Measurements from ENCODE around the gene RAB1A. TPM values are rescaled to one million over a fixed set of nuclear protein-coding genes. Genes with fewer than 3 reads are reported as not detected.

The RAB1A gene
- total RNA-seq, 6 donors from 2014 or later = 32.5 to 131 (median 109) TPM

DNA sequence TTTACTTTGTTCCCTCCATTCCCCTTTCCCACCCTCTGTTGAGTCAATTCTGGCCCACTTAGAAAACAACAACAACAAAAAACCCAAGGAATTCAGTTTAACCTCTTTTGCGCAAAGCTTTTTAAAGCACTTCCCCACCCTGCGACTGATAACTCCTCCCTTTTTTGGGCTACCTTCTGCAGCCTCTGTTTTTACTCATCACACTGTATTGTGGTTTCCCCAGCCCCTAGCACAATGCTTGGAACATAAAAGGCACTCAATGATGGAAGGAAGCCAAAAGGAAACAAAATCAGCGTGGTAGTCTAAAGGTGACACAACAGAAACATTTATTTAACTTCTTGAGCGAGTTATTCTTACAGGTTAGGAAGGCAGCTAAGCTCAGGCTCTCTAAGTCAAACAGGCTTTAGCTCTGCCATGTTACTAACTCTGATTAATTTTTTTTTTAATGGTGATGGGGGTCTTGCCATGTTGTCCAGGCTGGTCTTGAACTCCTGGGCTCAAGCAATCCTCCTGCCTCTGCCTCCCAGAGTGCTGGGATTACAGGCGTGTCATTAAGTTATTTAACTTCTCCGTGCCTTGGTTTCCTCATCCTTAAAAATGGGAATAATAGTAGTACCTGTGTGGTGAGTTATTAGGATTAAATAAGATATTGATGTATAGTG is 72.4 kb downstream of the RAB1A start:
- H3K36me3 ChIP-seq = no peaks in the 10 kb centered on the region
- no peaks in the 10 kb centered on the region for H3K27me3 ChIP-seq
- H3K4me1 ChIP-seq = peaks cover 13 to 33% (median 24%) of the 10 kb centered on the region in 4 donors
- H3K27ac ChIP-seq = peak overlapping the region; percentile 85 to 93 (median 86)
- ATAC-seq (ENCODE audit: low FRiP score in 2 of 2) = no peak
- DNase-seq = no peak
- peak overlapping the region in 3 of 4 donors; percentile 90 to 97 (median 91) for H3K4me3 ChIP-seq
- TF ChIP-seq, protein P1, sequence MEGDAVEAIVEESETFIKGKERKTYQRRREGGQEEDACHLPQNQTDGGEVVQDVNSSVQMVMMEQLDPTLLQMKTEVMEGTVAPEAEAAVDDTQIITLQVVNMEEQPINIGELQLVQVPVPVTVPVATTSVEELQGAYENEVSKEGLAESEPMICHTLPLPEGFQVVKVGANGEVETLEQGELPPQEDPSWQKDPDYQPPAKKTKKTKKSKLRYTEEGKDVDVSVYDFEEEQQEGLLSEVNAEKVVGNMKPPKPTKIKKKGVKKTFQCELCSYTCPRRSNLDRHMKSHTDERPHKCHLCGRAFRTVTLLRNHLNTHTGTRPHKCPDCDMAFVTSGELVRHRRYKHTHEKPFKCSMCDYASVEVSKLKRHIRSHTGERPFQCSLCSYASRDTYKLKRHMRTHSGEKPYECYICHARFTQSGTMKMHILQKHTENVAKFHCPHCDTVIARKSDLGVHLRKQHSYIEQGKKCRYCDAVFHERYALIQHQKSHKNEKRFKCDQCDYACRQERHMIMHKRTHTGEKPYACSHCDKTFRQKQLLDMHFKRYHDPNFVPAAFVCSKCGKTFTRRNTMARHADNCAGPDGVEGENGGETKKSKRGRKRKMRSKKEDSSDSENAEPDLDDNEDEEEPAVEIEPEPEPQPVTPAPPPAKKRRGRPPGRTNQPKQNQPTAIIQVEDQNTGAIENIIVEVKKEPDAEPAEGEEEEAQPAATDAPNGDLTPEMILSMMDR (IDR thresholded peaks at IDR 0.05) = no peak
- TF ChIP-seq POLR2A (IDR thresholded peaks at IDR 0.05) (no peak), POLR2AphosphoS5 (IDR thresholded peaks at IDR 0.05) (no peak), EP300 (IDR thresholded peaks at IDR 0.05) (no peak)
- 39 to 47% methylated on average over 6 of the region's 6 CpGs for WGBS, 2 donors
- H3K9me3 ChIP-seq = no peaks in the 10 kb centered on the region

DNA sequence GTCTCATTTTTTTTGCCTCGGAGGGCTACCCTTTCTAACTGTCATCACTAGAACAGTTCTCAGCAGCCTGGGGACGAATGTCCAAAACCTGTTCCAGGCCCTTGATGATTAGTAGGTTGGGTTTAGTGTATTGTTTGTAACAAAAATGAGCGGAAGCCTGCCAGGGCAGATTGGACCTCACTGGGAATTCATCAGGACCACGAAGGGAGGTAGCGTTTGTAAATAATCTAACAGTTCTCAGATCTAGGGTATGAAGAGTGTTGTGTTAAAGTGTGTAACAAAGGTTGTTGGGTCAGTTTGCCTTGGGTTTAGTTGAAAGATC is 72.9 kb downstream of the RAB1A start:
- Histone ChIP-seq H3K27ac (peak overlapping the region; percentile 85 to 93 (median 86)), H3K27me3 (no peaks in the 10 kb centered on the region), H3K36me3 (no peaks in the 10 kb centered on the region), H3K4me3 (peak overlapping the region; percentile 90 to 97 (median 90)), H3K4me1 (peaks cover 13 to 31% (median 24%) of the 10 kb centered on the region in 4 donors), H3K9me3 (no peaks in the 10 kb centered on the region)
- WGBS, 2 donors = 3 to 4% methylated on average over 5 of the region's 5 CpGs
- no peak for ATAC-seq (ENCODE audit: low FRiP score in 2 of 2)
- no peak for DNase-seq
- TF ChIP-seq, protein P1 (IDR thresholded peaks at IDR 0.05) = no peak
- TF ChIP-seq POLR2A (IDR thresholded peaks at IDR 0.05) (no peak), POLR2AphosphoS5 (IDR thresholded peaks at IDR 0.05) (no peak), EP300 (IDR thresholded peaks at IDR 0.05) (no peak)

- WGBS, 2 donors = 0% methylated on average over 6 to 48 of the region's 99 CpGs
- TF ChIP-seq POLR2AphosphoS5 (IDR thresholded peaks at IDR 0.05) (peak; percentile 90 to 93), EP300 (IDR thresholded peaks at IDR 0.05) (no peak), POLR2A (IDR thresholded peaks at IDR 0.05) (peak in 3 of 4 donors; percentile 73 to 93 (median 87))
- TF ChIP-seq, protein P1 (IDR thresholded peaks at IDR 0.05) = peak in 2 of 6 experiments; percentile 26 to 49
- H3K4me1 ChIP-seq = peaks cover 13 to 31% (median 24%) of the 10 kb centered on the region in 4 donors
Measured at GRCh38 chr2:65056215-65057053, 73.5 kb downstream of the RAB1A start, which contains the start of gene CEP68. Gene CEP68 (plus strand): TSS chr2:65056416. CDS start chr2:65069445, 13,029 bp downstream.

GRCh38 chr2:65055422-65056214 is 74.3 kb downstream of the RAB1A start:
- 14% methylated on average over 28 to 32 of the region's 42 CpGs for WGBS, 2 donors
- DNase-seq (peak in 1 of 2 donors; percentile 93), ATAC-seq (ENCODE audit: low FRiP score in 2 of 2) (peak; percentile 46 to 60)
- peaks cover 13 to 31% (median 24%) of the 10 kb centered on the region in 4 donors for H3K4me1 ChIP-seq
- peak overlapping the region; percentile 43 to 93 (median 86) for H3K27ac ChIP-seq
- TF ChIP-seq, protein P1 (IDR thresholded peaks at IDR 0.05) = no peak
- TF ChIP-seq POLR2AphosphoS5 (IDR thresholded peaks at IDR 0.05) = no peak
- TF ChIP-seq EP300 (IDR thresholded peaks at IDR 0.05) = no peak
- TF ChIP-seq POLR2A (IDR thresholded peaks at IDR 0.05) = no peak
- no peaks in the 10 kb centered on the region for H3K9me3 ChIP-seq
- no peaks in the 10 kb centered on the region for H3K36me3 ChIP-seq
- peak overlapping the region; percentile 60 to 97 (median 90) for H3K4me3 ChIP-seq
- H3K27me3 ChIP-seq = no peaks in the 10 kb centered on the region

More at GRCh38 chr2:65056215-65057053, 73.5 kb downstream of the RAB1A start, which contains the start of gene CEP68:
- peak; percentile 97 to 99 for DNase-seq
- H3K27ac ChIP-seq = peak within 1 kb of the TSS; percentile 85 to 93 (median 86)
- no peaks in the 10 kb centered on the region for H3K27me3 ChIP-seq
- peak within 1 kb of the TSS; percentile 90 to 97 (median 90) for H3K4me3 ChIP-seq
- no peaks in the 10 kb centered on the region for H3K9me3 ChIP-seq
- ATAC-seq (ENCODE audit: low FRiP score in 2 of 2) = peak; percentile 98 to 99
- H3K36me3 ChIP-seq = no peaks in the 10 kb centered on the region

Data from upper lobe of left lung (tissue), 6 donors.